Peyer's patch (tissue), 4 donors: Measurements from ENCODE around the gene LSP1. TPM values are rescaled to one million over a fixed set of nuclear protein-coding genes. Genes with fewer than 3 reads are reported as not detected.

Source experiments
- DNase-seq, 3 donors: peaks; one replicate each; pipeline ENCODE4 v3.0.0-alpha.2; 2017 to 2019
- H3K27ac ChIP-seq, 4 donors: fragments of 200-600 bp; sonication (generic); one replicate each; pipeline ENCODE4 v1.5.1; 2016 to 2019
- H3K27me3 ChIP-seq, 2 donors: fragments of 200-600 bp; sonication (generic); one replicate each; pipeline ENCODE4 v1.5.1; 2019
- H3K36me3 ChIP-seq, 3 donors: fragments of 200-600 bp; sonication (generic); one replicate each; pipeline ENCODE4 v1.5.1; 2016 to 2019
- H3K4me1 ChIP-seq, 4 donors: fragments of 200-600 bp; sonication (generic); one replicate each; pipeline ENCODE4 v1.5.1; 2016 to 2019
- H3K4me3 ChIP-seq, 4 donors: fragments of 200-600 bp; sonication (generic); 1 replicate in 3 of 4; 2 replicates in 1 of 4; pipeline ENCODE4 v1.5.1; 2016 to 2019; ENCODE audit warnings: mild to moderate bottlenecking in 1 of 4
- H3K9me3 ChIP-seq, 4 donors: fragments of 200-600 bp; sonication (generic); one replicate each; pipeline ENCODE4 v1.5.1; 2016 to 2019; ENCODE audit warnings: mild to moderate bottlenecking in 1 of 4
- CTCF ChIP-seq, 6 experiments: fragments of 450-650 bp in 4 of 6; fragments of 200-600 bp in 2 of 6; sonication (generic) in 1 of 6; IDR thresholded peaks; one replicate each; pipeline ENCODE4 v1.5.1; 2017 to 2019; ENCODE audit warnings: antibody characterized with exemption in 6 of 6, mild to moderate bottlenecking in 3 of 6, moderate library complexity in 1 of 6
- POLR2A ChIP-seq, 2 donors: fragments of 450-650 bp; IDR thresholded peaks; one replicate each; pipeline ENCODE4 v1.5.1; 2017; ENCODE audit warnings: antibody characterized with exemption in 2 of 2, mild to moderate bottlenecking in 2 of 2, moderate library complexity in 2 of 2
- total RNA-seq, 4 donors: library from RNA; depleted of rRNA; stranded (reverse); fragments of >200 nt; gene quantifications; one replicate each; pipeline ENCODE4 v1.1.0, GENCODE V29; 2016

LSP1 gene
- total RNA-seq, 4 donors from 2014 or later = 10.6 to 175 (median 15.4) TPM

- Histone ChIP-seq H3K27me3 (no peaks in the 10 kb centered on the region), H3K4me3 (no peak overlapping the region), H3K4me1 (peaks cover 0 to 5% (median 0%) of the 10 kb centered on the region in 4 donors), H3K9me3 (no peaks in the 10 kb centered on the region), H3K36me3 (no peaks in the 10 kb centered on the region), H3K27ac (no peak overlapping the region)
- TF ChIP-seq CTCF (IDR thresholded peaks at IDR 0.05) (no peak), POLR2A (IDR thresholded peaks at IDR 0.05) (no peak)
- DNase-seq = peak in 1 of 3 donors; percentile 40
Measured at GRCh38 chr11:1925373-1926155, 72.7 kb downstream of the LSP1 start.

GRCh38 chr11:1926156-1927025 lies 73.5 kb downstream of the LSP1 start:
- Histone ChIP-seq H3K9me3 (no peaks in the 10 kb centered on the region), H3K27ac (no peak overlapping the region), H3K36me3 (no peaks in the 10 kb centered on the region), H3K4me3 (no peak overlapping the region), H3K27me3 (no peaks in the 10 kb centered on the region), H3K4me1 (no peaks in the 10 kb centered on the region)
- DNase-seq = peak in 1 of 3 donors; percentile 40
- no peak for TF ChIP-seq CTCF (IDR thresholded peaks at IDR 0.05)
- no peak for TF ChIP-seq POLR2A (IDR thresholded peaks at IDR 0.05)

- no peaks in the 10 kb centered on the region for H3K4me1 ChIP-seq
- H3K36me3 ChIP-seq = no peaks in the 10 kb centered on the region
- TF ChIP-seq CTCF (IDR thresholded peaks at IDR 0.05) = no peak
- no peak for TF ChIP-seq POLR2A (IDR thresholded peaks at IDR 0.05)
- peak in 1 of 3 donors; percentile 47 for DNase-seq
- no peaks in the 10 kb centered on the region for H3K27me3 ChIP-seq
- H3K27ac ChIP-seq = no peak overlapping the region
- no peaks in the 10 kb centered on the region for H3K9me3 ChIP-seq
- no peak overlapping the region for H3K4me3 ChIP-seq
Measured at GRCh38 chr11:1927026-1927847, 74.4 kb downstream of the LSP1 start.

GRCh38 chr11:1927848-1928469 lies 75.1 kb downstream of the LSP1 start:
- H3K4me1 ChIP-seq = no peaks in the 10 kb centered on the region
- H3K4me3 ChIP-seq = no peak overlapping the region
- no peak for TF ChIP-seq CTCF (IDR thresholded peaks at IDR 0.05)
- TF ChIP-seq POLR2A (IDR thresholded peaks at IDR 0.05) = no peak
- H3K36me3 ChIP-seq = no peaks in the 10 kb centered on the region
- no peaks in the 10 kb centered on the region for H3K9me3 ChIP-seq
- peak in 1 of 3 donors; percentile 44 for DNase-seq
- no peaks in the 10 kb centered on the region for H3K27me3 ChIP-seq
- H3K27ac ChIP-seq = no peak overlapping the region

- no peaks in the 10 kb centered on the region for H3K36me3 ChIP-seq
- no peaks in the 10 kb centered on the region for H3K9me3 ChIP-seq
- no peak overlapping the region for H3K27ac ChIP-seq
- H3K4me1 ChIP-seq = no peaks in the 10 kb centered on the region
- TF ChIP-seq CTCF (IDR thresholded peaks at IDR 0.05) (no peak), POLR2A (IDR thresholded peaks at IDR 0.05) (no peak)
- H3K4me3 ChIP-seq = no peak overlapping the region
- peak in 1 of 3 donors; percentile 43 for DNase-seq
- no peaks in the 10 kb centered on the region for H3K27me3 ChIP-seq
Measured at GRCh38 chr11:1928470-1928890, 75.6 kb downstream of the LSP1 start.
